Measurements from ENCODE around the gene RFX4. TPM values are rescaled to one million over a fixed set of nuclear protein-coding genes. Genes with fewer than 3 reads are reported as not detected.

RFX4 gene
- total and polyA plus RNA-seq, 2 of the 8 experiments (the other 6 are each of a cell fraction or from before 2014, with no cell fraction given): 0.06 TPM; not detected in 1

- Histone ChIP-seq H3K23me2 (ENCODE audit: low read depth, low read length) (no peaks in the 10 kb centered on the region), H2AFZ (ENCODE audit: low read length) (no peak overlapping the region), H2BK12ac (ENCODE audit: low read depth, low read length) (no peak overlapping the region), H3K18ac (ENCODE audit: extremely low read depth, low read length) (no peak overlapping the region), H3K4me3 (ENCODE audit: extremely low read depth in 1 of 4, insufficient read depth in 2 of 4, low read depth in 3 of 4, low read length in 4 of 4) (no peak overlapping the region), H3K4ac (replicated peaks; ENCODE audit: insufficient read length, low read depth, low read length) (no peak overlapping the region), H3K27ac (ENCODE audit: low read depth, low read length) (no peak overlapping the region), H3K23ac (ENCODE audit: insufficient read length) (no peak overlapping the region), H3K9me3 (ENCODE audit: insufficient read depth in 2 of 2, low read depth in 1 of 2, low read length in 1 of 2) (no peaks in the 10 kb centered on the region), H3K14ac (ENCODE audit: insufficient read length) (no peak overlapping the region), H3K36me3 (ENCODE audit: control insufficient read depth in 2 of 4, insufficient read depth in 4 of 4, low read length in 3 of 4) (no peaks in the 10 kb centered on the region), H3K79me1 (ENCODE audit: low read depth, low read length) (no peaks in the 10 kb centered on the region), H4K8ac (ENCODE audit: extremely low read depth, insufficient read depth, low read length) (no peak overlapping the region), H4K20me1 (replicated peaks in 1 of 2; ENCODE audit: control insufficient read depth in 1 of 2, insufficient read depth in 2 of 2, low read length in 2 of 2) (no peaks in the 10 kb centered on the region), H2BK15ac (ENCODE audit: low read length) (no peak overlapping the region), H4K91ac (replicated peaks; ENCODE audit: insufficient read length, low read length) (no peak overlapping the region), H3K56ac (replicated peaks; ENCODE audit: insufficient read length, low read depth, low read length) (no peak overlapping the region), H4K5ac (ENCODE audit: insufficient read length, low read depth, low read length) (no peak overlapping the region), H2BK20ac (ENCODE audit: low read length) (no peak overlapping the region), H3K27me3 (replicated peaks in 1 of 4; ENCODE audit: control insufficient read depth in 3 of 4, extremely low read depth in 1 of 4, insufficient read depth in 3 of 4, low read length in 3 of 4) (no peaks in the 10 kb centered on the region), H3K4me2 (ENCODE audit: insufficient read depth in 1 of 2, low read depth in 2 of 2, low read length in 2 of 2) (no peak overlapping the region), H2BK5ac (ENCODE audit: low read depth, low read length) (no peak overlapping the region), H3K79me2 (ENCODE audit: control insufficient read depth in 1 of 2, insufficient read depth in 2 of 2, low read length in 2 of 2) (no peaks in the 10 kb centered on the region; a peak in 1 of 4 replicates), H3K9ac (replicated peaks in 1 of 4; ENCODE audit: extremely low read depth in 1 of 4, low read depth in 3 of 4, low read length in 3 of 4) (no peak overlapping the region), H2BK120ac (replicated peaks; ENCODE audit: low read depth, low read length) (no peak overlapping the region), H3K4me1 (replicated peaks in 1 of 4; ENCODE audit: control insufficient read depth in 3 of 4, insufficient read depth in 4 of 4, low read length in 3 of 4) (no peaks in the 10 kb centered on the region), H2AK5ac (ENCODE audit: low read depth, low read length) (no peak overlapping the region)
- TF ChIP-seq TEAD4 (IDR thresholded peaks at IDR 0.05; ENCODE audit: low read depth, low read length) (no peak), EZH2 (IDR thresholded peaks at IDR 0.05; ENCODE audit: low read depth, low read length, severe bottlenecking) (no peak)
- CTCF ChIA-PET (ENCODE audit: partially characterized antibody): interaction anchor here (1.0 to 1.5 kb wide), 2 partner anchors 77 to 210 kb away, joined by 3 read pairs; no protein-coding TSS in a partner anchor
- DNase-seq (ENCODE audit: low read depth in 1 of 2, low spot score in 2 of 2) (no peak), FAIRE-seq (no peak)
- POLR2A ChIA-PET (ENCODE audit: partially characterized antibody): interaction anchor here (0.5 kb wide), 1 partner anchor 284 kb away, joined by 3 read pairs; no protein-coding TSS in a partner anchor
- 84% methylated on average over 2 of the region's 2 CpGs; no CpG with 5 or more reads in 1 of the 2 experiments for WGBS, 2 experiments (ENCODE audit: extremely low coverage in 1 of 2, insufficient coverage in 1 of 2, insufficient read length in 1 of 2, insufficient replicate concordance in 2 of 2, low coverage in 1 of 2, low lambda C conversion rate in 2 of 2, missing lambda C conversion rate in 1 of 2)
Measured at GRCh38 chr12:106631797-106632196, 49.0 kb downstream of the RFX4 start.
